GM13976 (cell line): ENCODE data around the gene PRSS38.
A peak's percentile ranks its signal among the peaks of the same experiment; 100 is the strongest.

Source experiments
- DNase-seq: peaks from one replicate; pipeline ENCODE4 v3.0.0; 2012; ENCODE audit warnings: low spot score
- in situ Hi-C: fragments of 300-500 bp; cut with MboI; formaldehyde crosslinking; loops from one replicate; pipeline ENCODE4 v1.12.0; 2022; ENCODE audit warnings: low sequenced_read_pairs, mixed read lengths, inconsistent platforms; ENCODE audit not compliant: unreplicated experiment
- TF ChIP-seq, protein P1 (sequence below): IDR thresholded peaks from 2 replicates; pipeline ENCODE4 v1.5.1; 2012; ENCODE audit warnings: borderline replicate concordance, mild to moderate bottlenecking; ENCODE audit not compliant: insufficient read depth; ENCODE audit errors: extremely low read depth, missing control alignments, control extremely low read depth

PRSS38 gene

DNA sequence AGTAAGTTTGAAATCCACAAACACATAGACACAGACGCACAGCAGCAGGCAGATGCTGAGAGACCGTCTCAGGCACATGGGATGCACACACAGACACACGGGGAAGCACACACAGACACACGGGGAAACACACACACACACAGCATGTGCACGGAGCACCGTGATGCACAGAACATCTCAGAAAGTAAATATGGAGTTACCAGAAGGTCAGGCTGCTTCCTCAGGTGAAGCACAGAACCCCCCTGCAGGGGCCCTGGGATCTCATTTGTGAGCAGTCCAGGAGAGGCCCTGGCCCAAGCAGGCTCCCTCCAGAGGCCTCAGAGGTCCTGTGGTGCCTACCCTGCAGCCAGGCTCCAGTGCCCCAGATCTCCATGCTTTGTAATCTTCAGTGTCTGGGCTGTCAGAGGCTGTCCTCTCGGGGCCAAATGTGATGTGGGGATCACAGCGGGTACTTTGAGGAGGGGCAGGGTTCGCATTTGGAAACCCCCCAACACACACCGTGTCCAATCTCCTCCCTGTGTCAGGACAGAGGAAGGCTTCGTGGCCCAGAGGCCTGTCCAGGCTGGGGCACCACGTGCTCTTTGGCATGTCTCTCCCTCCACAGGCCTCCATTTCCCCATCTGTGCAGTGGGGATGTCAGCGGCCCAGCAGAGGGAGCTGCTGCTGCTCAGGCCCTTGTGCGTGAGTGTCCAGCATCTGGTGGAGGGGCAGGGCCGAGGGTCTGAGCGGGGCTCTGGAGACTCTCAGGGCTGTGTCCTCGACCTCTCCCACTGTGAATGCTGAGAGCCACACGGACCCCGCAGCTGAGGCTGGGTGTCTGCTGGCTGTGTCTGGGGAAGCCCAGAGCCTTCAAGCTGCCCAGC, 23.0 kb upstream of the PRSS38 start:
- in situ Hi-C loops = no loop called here
- peak; percentile 18 for DNase-seq
- TF ChIP-seq, protein P1, sequence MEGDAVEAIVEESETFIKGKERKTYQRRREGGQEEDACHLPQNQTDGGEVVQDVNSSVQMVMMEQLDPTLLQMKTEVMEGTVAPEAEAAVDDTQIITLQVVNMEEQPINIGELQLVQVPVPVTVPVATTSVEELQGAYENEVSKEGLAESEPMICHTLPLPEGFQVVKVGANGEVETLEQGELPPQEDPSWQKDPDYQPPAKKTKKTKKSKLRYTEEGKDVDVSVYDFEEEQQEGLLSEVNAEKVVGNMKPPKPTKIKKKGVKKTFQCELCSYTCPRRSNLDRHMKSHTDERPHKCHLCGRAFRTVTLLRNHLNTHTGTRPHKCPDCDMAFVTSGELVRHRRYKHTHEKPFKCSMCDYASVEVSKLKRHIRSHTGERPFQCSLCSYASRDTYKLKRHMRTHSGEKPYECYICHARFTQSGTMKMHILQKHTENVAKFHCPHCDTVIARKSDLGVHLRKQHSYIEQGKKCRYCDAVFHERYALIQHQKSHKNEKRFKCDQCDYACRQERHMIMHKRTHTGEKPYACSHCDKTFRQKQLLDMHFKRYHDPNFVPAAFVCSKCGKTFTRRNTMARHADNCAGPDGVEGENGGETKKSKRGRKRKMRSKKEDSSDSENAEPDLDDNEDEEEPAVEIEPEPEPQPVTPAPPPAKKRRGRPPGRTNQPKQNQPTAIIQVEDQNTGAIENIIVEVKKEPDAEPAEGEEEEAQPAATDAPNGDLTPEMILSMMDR = no peak

DNA sequence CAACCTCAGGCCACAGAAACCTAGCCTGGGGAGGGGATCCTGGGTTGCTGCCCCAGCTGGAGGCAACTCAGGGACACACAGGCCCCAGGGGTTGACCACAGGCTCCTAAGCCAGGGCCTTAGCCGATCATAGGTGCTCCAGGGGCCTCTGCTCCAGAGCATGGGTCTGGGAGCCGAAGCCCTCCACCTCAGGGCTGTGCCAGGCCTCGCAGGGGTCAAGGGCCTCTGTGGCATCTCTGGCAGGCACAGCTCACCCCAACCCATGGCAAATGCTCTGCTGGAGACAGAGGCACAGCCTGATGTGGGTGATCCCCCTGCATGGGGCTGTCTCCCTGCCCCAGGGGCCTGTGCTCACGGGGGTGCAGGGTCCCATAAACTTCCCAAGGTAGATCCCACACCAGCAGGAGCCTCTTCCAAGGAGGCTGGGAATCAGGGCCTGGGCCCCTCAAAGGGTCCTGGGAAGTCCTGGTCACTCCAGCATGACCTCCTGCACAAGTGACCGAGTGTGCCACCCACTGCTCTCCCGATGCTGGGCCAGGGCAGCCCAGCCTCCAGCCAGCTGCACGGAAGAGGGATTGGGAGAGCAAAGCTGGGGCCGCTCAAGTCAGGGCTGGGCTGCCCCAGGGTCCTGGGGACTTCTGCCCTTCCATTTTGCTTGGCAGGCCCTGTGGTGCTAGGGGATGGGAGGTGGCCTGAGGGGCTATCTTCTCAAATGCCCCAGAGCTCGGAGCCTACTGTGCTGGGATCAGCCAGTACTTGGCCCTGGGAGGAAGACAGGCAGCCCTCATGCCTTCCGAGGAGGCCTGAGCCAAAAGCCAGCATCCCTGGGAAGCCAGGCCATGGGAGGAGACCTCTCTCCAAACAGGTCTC, 22.2 kb upstream of the PRSS38 start:
- peak; percentile 25 for DNase-seq
- in situ Hi-C loops = no loop called here
- TF ChIP-seq, protein P1 = no peak

DNA sequence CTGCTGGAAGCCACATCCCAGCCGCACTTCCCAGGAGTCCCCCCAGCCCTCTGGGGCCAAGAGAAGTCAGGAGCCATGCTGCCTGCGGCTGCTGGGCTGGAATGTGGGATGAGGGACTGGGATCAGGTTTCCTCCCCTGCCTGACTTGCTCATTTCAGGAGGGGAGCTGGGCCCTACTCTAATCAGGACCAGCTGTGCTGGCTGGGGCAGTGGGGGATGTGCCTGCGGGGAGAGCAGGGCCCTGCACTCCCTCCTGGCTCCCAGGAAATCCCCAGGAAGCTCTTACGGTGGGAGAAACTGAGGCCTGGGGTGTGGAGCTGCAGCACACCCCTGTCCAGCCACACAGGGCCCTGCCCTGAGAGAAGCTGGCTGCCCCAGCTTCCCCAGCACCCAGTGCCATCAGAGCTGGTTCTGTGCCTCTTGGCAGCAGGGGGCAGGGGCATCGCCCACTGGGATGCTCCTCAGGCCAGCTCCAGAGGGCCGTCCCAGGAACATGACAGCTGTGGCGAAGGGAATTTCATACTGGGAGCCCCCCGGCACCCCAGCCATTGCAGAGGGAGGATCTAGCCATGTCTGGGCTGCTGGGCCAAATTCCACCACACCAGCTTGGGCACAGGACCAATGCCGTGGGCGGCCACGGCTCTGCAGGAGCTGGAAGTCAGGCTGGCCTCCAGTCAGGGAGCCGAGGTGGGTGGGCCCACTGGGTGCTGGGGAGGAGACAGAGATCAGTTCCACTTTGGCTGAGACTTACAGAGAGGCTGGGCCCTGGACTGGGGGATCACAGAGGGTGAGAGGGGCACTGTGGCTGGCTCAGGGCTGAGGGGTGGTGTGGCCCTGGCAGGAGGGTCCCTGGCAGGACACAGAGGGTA, 21.3 kb upstream of the PRSS38 start:
- in situ Hi-C loops = no loop called here
- no peak for DNase-seq

DNA sequence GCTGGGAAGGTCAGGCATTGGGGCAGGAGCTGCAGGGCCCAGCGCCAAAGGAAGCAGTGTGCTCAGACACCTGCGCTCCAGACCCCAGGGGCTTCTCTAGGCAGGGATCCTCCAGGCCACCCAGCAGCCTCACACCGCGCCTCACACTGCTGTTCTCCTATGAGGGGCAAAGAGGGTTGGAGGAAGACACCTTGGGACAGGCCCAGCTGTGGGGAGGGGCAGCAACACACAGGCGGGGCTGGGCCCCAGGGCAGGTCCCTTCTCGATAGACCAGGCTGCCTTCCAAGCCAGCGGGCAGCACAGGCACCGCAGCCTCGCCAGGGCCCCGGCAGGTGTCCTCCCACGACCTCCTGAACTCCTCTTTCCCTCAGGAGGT, 20.7 kb upstream of the PRSS38 start:
- TF ChIP-seq, protein P1 = no peak
- in situ Hi-C loops = no loop called here

More for the DNA sequence above, 21.3 kb upstream of the PRSS38 start:
- TF ChIP-seq, protein P1 = no peak

DNA sequence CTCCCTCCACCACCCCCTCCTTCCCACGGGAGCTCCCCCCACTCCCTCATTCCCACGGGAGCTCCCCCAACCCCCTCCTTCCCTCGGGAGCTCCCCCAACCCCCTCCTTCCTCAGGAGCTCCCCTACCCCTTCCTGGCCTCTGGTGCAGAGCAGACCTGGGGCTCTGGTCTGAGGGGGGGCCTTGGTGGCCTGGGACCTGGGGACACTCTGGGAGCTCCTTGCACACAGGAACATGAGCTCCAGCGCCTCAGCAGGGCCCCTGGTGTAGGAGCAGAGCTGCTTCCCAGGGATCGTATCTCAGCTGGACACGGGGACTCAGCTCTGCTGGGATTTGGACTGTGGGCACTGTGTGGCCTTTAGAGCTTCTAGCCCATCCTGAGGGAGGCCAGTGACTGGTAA, 19.7 kb upstream of the PRSS38 start:
- TF ChIP-seq, protein P1 = no peak
- in situ Hi-C loops = no loop called here
- peak; percentile 26 for DNase-seq

More for the DNA sequence above, 20.7 kb upstream of the PRSS38 start:
- DNase-seq = peak; percentile 26
